ENCODE measurements around the gene INO80E.

The INO80E gene

GRCh38 chr16:29989111-29989858 is 6.8 kb upstream of the INO80E start:
- TF ChIP-seq CTCF (IDR thresholded peaks at IDR 0.05) (no peak), ZFX (IDR thresholded peaks at IDR 0.05; ENCODE audit: borderline replicate concordance) (no peak)

GRCh38 chr16:29990034-29990433 is 6.0 kb upstream of the INO80E start:
- TF ChIP-seq CTCF (IDR thresholded peaks at IDR 0.05) (no peak), ZFX (IDR thresholded peaks at IDR 0.05; ENCODE audit: borderline replicate concordance) (no peak)
- H3K27ac ChIP-seq, result peak overlapping the region; percentile 99

More at GRCh38 chr16:29989111-29989858, 6.8 kb upstream of the INO80E start:
- peak overlapping the region; percentile 99 for H3K27ac ChIP-seq

- peak overlapping the region; percentile 99 for H3K27ac ChIP-seq
- TF ChIP-seq CTCF (IDR thresholded peaks at IDR 0.05), result no peak
- TF ChIP-seq ZFX (IDR thresholded peaks at IDR 0.05; ENCODE audit: borderline replicate concordance), result no peak
Observed at GRCh38 chr16:29990883-29991570, 5.0 kb upstream of the INO80E start.

- peak overlapping the region; percentile 99 for H3K27ac ChIP-seq
- TF ChIP-seq ZFX (IDR thresholded peaks at IDR 0.05; ENCODE audit: borderline replicate concordance) (no peak), CTCF (IDR thresholded peaks at IDR 0.05) (no peak)
Observed at GRCh38 chr16:29991571-29991904, 4.5 kb upstream of the INO80E start.

GRCh38 chr16:29992344-29992967 is 3.6 kb upstream of the INO80E start:
- peak overlapping the region; percentile 99 for H3K27ac ChIP-seq
- TF ChIP-seq CTCF (IDR thresholded peaks at IDR 0.05) (no peak), ZFX (IDR thresholded peaks at IDR 0.05; ENCODE audit: borderline replicate concordance) (no peak)

- peak overlapping the region; percentile 99 for H3K27ac ChIP-seq
- TF ChIP-seq ZFX (IDR thresholded peaks at IDR 0.05; ENCODE audit: borderline replicate concordance) (no peak), CTCF (IDR thresholded peaks at IDR 0.05) (no peak)
Observed at GRCh38 chr16:29993191-29993902, 2.7 kb upstream of the INO80E start.

Data from 22Rv1 (cell line).